ENCODE results near the gene CHRND. TPM values are rescaled to one million over a fixed set of nuclear protein-coding genes. Genes with fewer than 3 reads are reported as not detected.

The CHRND gene
- total and polyA plus RNA-seq, 2 of the 13 experiments (the other 11 are each of a cell fraction or from before 2014, with no cell fraction given), result 0.18 TPM; not detected in 1

- intact Hi-C loops (cut with micrococcal nuclease; ENCODE audit: unreplicated experiment) (no loop called here), in situ Hi-C loops (cut with HindIII; ENCODE audit: extremely low pct_ligation_motif_present, low pct_unique_long_range_greater_than_20kb) (no loop called here)
- DNase-seq (ENCODE audit: low spot score), result no peak
- H3K79me2 ChIP-seq (ENCODE audit: insufficient read depth, low read length), result no peaks in the 10 kb centered on the region
- no peak overlapping the region for H3K4me2 ChIP-seq (ENCODE audit: low read depth, low read length)
- H3K27me3 ChIP-seq (ENCODE audit: control insufficient read depth in 1 of 2, insufficient read depth in 2 of 2, low read length in 2 of 2), result peaks cover 29 to 88% of the 10 kb centered on the region in 2 experiments
- BruUV-seq (replicated peaks), result no TSS peak
- 44% methylated on average over 15 of the region's 19 CpGs for WGBS (ENCODE audit: low lambda C conversion rate)
- POLR2A ChIA-PET, result no interaction called here
- no peaks in the 10 kb centered on the region for H3K36me3 ChIP-seq (replicated peaks in 1 of 2; ENCODE audit: control insufficient read depth in 1 of 2, insufficient read depth in 2 of 2, low read length in 2 of 2)
- H4K20me1 ChIP-seq (ENCODE audit: insufficient read depth, low read length), result no peaks in the 10 kb centered on the region; the same call in 1 of the 2 replicates
- CTCF ChIA-PET (ENCODE audit: low intra/inter-chr PET ratio, low total read pairs), result no interaction called here
- no peak for ATAC-seq
- FAIRE-seq, result no peak
- no peaks in the 10 kb centered on the region for H3K9me3 ChIP-seq (ENCODE audit: low read length)
- H2AFZ ChIP-seq (ENCODE audit: low read length), result no peak overlapping the region
- H3K4me1 ChIP-seq (ENCODE audit: insufficient read depth, low read length), result no peaks in the 10 kb centered on the region
- no peak overlapping the region for H3K9ac ChIP-seq (ENCODE audit: insufficient read depth, low read depth, low read length)
- no peak overlapping the region for H3K27ac ChIP-seq (ENCODE audit: extremely low read length, insufficient read depth, low read length)
- no peak for TF ChIP-seq SUZ12 (IDR thresholded peaks at IDR 0.05; ENCODE audit: low read depth, low read length)
- no peak for TF ChIP-seq AKAP8 (CRISPR knock-in tag; IDR thresholded peaks at IDR 0.05)
- no peak for TF ChIP-seq PHF20 (CRISPR knock-in tag; IDR thresholded peaks at IDR 0.05)
- no peak for TF ChIP-seq ZBTB4 (CRISPR knock-in tag; IDR thresholded peaks at IDR 0.05; ENCODE audit: borderline replicate concordance)
- no peak for TF ChIP-seq TCF7 (IDR thresholded peaks at IDR 0.05; ENCODE audit: low read depth)
- TF ChIP-seq ZNF607 (CRISPR knock-in tag; IDR thresholded peaks at IDR 0.05; ENCODE audit: borderline replicate concordance), result no peak
- TF ChIP-seq FOSL1 (CRISPR knock-in tag; IDR thresholded peaks at IDR 0.05; ENCODE audit: borderline replicate concordance), result no peak
- no peak for TF ChIP-seq AKNA (CRISPR knock-in tag; IDR thresholded peaks at IDR 0.05; ENCODE audit: borderline replicate concordance)
- no peak overlapping the region for H3K4me3 ChIP-seq (replicated peaks in 1 of 3; ENCODE audit: insufficient read depth in 1 of 3, low read depth in 2 of 3, low read length in 3 of 3)
Measured at GRCh38 chr2:232483923-232484627, 41.9 kb upstream of the CHRND start.
